GM18526 (cell line): ENCODE results near the gene IFITM10.

Source experiments
- POLR2A ChIP-seq: IDR thresholded peaks from 3 replicates; pipeline ENCODE4 v1.6.1; 2011; ENCODE audit not compliant: insufficient read length; ENCODE audit errors: extremely low read depth

IFITM10 gene

GRCh38 chr11:1779806-1780699, 29.7 kb upstream of the IFITM10 start:
- no peak for TF ChIP-seq POLR2A

- no peak for TF ChIP-seq POLR2A
These were observed 28.8 kb upstream of the IFITM10 start for GRCh38 chr11:1779034-1779805.

- TF ChIP-seq POLR2A: no peak
These were observed 27.9 kb upstream of the IFITM10 start for GRCh38 chr11:1778141-1778911.

- TF ChIP-seq POLR2A: no peak
These were observed 27.3 kb upstream of the IFITM10 start for GRCh38 chr11:1777737-1778136.

GRCh38 chr11:1776944-1777715, 26.7 kb upstream of the IFITM10 start:
- TF ChIP-seq POLR2A: no peak

GRCh38 chr11:1776331-1776851, 26.0 kb upstream of the IFITM10 start:
- no peak for TF ChIP-seq POLR2A

- no peak for TF ChIP-seq POLR2A
These were observed 24.5 kb upstream of the IFITM10 start for GRCh38 chr11:1774886-1775285.

GRCh38 chr11:1773994-1774550, 23.7 kb upstream of the IFITM10 start:
- TF ChIP-seq POLR2A: no peak

- no peak for TF ChIP-seq POLR2A
These were observed 23.0 kb upstream of the IFITM10 start for GRCh38 chr11:1773131-1773993.

- no peak for TF ChIP-seq POLR2A
These were observed 22.1 kb upstream of the IFITM10 start for GRCh38 chr11:1772270-1773130.

- no peak for TF ChIP-seq POLR2A
These were observed 21.3 kb upstream of the IFITM10 start for GRCh38 chr11:1771700-1772099.

GRCh38 chr11:1771273-1771672, 20.9 kb upstream of the IFITM10 start:
- TF ChIP-seq POLR2A: no peak
